Fibroblast of skin of left quadriceps (primary cell): ENCODE measurements around the gene C19orf73.
"Not testable (repeated sequence)": the region's sequence is repeated elsewhere in the genome, so short reads cannot be mapped to it uniquely, and the experiment has no call there.

Experiments
- DNase-seq, 2 experiments: peaks; one replicate each; pipeline ENCODE4 v3.0.0-alpha.2; 2013; ENCODE audit warnings: low read depth in 2 of 2

Gene C19orf73

DNA sequence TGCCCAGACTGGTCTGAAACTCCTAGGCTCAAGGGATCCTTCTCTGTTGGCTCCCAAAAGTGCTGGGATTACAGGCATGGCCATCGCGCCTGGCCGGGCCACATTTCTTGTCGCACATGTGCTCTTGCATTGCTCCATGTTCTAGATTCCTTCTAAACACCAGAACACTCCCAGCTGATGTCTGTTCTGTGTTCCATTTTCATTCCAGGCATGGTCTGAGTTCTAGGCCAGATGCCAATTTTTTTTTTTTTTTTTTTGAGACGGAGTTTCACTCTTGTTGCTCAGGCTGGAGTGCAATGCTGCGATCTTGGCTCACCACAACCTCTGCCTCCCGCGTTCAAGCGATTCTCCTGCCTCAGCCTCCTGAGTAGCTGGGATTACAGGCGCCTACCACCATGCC lies 2.9 kb upstream of the C19orf73 start:
- not testable (repeated sequence) for DNase-seq

DNA sequence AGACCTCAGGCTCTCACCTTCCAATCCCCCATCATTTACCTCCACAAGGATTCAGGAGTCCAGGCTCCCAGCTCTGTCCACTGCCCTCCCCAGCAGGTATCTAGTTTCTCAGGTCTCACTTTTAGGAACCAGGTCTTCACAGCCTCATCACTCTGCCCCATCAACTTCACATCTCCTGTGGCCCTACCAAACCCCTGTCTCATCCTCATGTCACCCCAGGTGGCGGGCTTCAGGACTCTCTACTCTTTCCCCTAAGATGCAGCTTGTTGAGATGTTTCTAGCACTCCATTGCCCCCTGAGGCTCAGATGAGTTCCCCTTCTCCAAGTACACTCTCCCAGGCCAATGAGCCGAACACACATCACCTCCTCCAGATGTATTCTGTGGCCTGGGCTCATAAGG lies 1.9 kb upstream of the C19orf73 start:
- no peak for DNase-seq

DNA sequence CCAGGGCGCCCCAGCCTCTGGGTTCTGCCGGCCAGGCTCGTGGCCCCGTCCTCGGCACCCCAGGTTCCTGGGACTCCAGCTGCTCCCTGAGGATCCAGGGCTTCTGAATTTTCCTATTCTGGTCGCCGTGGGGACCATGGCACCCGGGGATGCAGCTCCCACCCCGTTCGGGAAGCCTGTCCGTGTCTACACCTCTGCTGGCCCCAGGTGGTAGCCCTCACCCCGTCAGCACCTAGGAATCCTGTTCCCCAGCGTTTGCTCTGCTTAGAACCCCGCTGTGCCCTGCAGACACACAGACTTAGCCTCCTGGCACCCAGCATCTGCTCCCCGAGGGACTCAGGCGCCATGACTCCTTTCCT lies 1.4 kb upstream of the C19orf73 start:
- DNase-seq, result no peak

DNA sequence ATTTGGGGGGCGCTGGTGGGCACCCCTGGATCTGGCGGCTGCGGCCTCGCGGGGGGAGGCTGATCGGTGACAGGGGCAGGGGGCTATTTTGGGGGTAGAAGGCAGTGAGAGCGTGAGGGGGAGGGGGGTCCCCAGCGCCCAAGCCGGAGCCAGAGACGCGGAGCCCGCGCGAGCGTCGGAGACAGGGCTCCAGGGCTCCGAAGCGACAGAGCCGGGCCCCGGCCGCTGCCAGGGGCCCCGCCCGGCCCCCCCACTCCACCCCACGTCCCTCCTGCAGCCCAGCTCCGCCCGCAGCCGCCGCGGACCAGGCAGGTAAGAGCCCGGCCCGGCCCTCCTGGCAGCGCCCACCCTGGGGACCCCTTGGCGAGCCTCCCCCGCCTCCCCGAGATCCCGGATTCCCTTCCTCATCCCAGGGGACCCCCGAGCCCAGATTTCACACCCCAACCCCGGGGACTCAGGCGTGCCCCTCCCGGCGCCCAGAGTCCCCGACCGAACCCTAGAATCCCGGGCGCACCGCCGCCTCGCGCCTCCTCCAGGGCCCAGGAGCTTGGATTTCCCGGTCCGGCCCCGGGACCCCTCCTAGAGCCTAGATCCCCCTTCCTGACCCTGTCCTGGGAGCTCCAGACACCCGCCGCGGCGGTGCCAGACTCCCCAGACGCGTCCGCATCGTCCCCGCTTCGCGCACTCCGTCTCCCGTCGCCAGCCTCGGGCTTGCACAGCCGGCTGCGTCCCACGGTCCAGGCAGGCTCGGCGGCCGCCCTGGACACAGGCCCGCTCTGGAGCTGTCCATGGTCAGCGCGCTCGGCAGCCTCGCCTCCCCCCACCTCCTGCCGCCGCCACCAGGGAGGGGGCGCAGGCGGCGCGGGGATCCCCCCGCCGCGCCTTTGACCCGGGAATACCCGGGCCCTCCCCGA lies 725 bp upstream of the C19orf73 start, which contains the start of gene PPFIA3:
Gene PPFIA3, plus strand, starts transcription at position 134 of the 914 bp plus-strand sequence. CDS start 8,330 bp downstream, outside the sequence.
- DNase-seq, result no peak

DNA sequence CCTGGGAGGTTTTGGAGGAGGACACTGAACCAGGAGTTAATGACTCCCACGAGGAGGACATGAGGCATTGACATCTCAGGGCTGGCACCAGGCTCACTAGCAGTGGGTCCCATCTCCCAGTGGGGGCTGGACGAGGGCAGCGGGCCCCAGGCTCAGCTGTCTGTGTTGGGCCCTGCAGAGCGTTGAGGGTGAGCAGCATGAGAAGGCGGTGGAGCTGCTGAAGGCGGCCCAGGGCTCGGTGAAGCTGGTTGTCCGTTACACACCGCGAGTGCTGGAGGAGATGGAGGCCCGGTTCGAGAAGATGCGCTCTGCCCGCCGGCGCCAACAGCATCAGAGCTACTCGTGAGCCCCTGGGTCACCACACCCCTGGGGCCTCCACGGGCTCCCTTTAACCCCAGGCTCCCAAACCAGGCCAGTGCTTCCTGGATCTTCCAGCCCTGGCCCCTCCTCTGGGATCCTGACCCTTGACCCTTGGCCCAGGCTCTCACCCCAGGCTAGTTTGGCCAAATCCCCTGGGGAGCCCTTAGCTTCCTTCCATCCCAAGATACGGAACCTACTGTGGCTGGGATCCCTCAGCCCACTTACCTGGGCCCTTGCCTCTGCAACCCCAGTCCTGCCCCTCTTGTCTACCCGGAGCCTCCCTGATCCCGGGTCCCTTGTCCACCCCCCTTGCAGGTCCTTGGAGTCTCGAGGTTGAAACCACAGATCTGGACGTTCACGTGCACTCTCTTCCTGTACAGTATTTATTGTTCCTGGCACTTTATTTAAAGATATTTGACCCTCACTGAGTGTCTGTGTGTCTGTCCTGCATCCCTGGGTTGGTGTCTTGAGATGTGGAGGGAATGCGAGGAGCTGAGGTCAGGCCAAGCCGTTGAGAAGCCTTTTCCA lies 1.0 kb downstream of the C19orf73 start:
- DNase-seq, result no peak

DNA sequence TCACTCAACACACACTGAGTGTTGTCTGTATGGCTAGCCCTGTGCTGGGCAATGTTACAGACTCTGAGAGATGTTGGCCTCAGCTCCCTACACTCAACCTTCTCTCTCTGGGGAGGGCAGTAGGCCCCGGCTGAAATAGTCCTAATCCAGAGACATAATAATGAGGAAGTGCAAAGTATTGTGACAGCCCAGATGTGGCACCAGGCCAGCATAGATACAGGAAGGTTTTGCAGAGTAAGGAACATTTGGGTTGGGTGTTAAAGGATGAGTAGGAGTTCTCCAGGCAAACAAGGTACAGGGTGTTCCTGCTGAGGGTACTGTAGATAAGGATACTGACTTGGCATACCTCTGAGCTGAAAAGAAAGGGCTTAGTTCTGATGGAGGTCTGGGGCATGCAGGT lies 2.4 kb downstream of the C19orf73 start:
- no peak for DNase-seq

DNA sequence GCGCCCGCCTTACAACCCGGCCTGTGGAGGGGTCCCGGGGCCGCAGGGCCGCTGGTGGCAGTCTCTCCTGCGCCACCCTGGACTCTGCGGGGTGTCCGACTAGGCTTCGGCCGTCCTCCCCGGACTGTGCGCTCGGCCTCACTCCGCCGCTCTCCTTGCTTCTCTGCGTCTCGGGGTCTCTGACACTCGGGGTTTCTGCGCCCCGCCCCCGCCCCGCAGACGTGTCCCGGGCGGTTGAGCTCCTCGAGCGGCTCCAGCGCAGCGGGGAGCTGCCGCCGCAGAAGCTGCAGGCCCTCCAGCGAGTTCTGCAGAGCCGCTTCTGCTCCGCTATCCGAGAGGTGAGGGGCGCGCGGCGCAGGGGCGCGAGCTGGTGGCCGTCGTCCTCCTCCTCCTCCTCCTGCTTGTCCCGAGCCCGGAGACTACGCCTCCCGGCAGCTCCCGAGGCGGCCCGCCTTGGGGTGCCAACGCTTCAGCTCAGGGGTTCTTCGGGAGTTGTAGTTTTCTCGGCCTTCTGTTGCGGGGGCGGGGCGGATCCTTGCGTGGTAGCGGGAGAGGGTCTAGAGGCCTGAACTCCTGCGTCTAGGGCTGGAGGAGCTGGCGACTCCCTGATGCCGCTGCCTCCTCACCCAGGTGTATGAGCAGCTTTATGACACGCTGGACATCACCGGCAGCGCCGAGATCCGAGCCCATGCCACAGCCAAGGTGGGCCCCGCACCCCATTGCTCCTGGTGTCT lies 4.1 kb downstream of the C19orf73 start:
- no peak for DNase-seq

DNA sequence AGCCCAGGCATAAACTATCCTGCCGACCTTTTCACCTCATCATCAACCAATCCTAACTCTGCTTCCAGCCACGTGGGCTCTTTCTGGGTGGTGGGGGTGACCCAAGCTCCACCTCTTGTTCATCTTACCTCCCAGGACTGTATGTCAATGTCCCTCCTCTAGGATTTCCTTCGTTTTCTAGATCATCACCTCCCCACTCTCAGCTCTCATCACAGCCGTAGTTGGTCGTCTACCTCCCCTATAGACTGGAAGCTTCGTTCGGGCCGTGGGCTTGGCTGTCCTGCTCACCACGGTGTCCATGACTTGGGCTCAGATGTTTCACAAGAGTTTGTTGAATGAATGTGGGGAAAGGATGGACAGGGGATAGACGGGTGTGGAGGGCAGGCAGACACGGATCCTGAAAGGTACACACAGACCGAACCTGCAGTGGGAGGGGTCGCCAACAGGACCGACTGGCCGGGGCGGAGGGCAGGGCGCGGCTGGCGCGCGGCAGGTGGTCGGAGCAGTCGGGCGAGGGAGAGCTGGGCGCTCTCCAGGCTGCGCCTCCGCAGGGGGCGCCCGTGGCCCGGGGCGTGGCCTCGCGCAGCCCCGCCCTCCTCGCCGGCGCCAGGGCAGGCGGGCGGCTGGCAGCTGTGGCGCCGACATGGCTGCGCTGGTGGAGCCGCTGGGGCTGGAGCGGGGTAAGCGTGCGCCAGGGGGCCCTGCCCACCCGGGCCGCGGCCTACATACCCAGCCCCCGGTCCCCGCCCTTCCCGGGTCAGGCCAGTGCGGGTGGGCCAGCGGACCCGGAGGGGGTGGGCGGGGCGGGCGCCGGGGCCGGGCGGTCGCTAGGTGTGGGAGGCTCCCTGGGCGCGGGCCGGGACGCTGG lies 4.9 kb downstream of the C19orf73 start, which contains the start of gene LIN7B:
Gene LIN7B, plus strand, starts transcription at position 609 of the 868 bp plus-strand sequence. Its CDS starts 35 bp downstream, at position 644.
- no peak for DNase-seq

DNA sequence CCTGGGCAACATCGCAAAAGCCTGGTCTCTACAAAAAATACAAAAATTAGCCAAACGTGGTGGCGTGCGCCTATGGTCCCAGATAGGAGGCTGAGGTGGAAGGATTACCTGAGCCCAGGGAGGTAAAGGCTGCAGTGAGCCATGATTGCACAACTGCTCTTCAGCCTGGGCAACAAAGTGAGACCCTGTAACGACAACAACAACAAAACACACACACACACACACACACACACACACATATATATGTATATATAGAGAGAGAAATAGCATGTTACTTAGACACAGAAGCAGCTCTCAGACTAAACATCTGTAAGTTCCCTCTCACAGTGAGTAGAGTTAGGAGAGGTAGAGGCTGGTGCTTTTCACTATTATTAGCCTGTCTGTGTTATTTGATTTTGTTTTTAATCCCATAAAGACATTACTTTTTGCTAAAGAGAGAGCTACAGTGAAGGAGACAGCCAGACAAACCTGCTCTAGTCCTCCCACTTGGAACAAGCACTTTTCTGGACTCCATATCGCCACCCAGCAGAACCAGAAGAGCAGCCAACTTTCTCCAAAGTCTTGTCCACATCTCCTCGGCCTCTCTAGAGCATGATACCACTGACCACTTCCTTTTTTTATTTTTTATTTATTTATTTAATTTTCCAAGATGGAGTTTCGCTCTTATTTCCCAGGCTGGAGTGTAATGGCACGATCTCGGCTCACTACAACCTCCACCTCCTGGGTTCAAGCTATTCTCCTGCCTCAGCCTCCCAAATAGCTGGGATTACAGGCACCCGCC lies 7.5 kb downstream of the C19orf73 start:
- DNase-seq, result no peak

DNA sequence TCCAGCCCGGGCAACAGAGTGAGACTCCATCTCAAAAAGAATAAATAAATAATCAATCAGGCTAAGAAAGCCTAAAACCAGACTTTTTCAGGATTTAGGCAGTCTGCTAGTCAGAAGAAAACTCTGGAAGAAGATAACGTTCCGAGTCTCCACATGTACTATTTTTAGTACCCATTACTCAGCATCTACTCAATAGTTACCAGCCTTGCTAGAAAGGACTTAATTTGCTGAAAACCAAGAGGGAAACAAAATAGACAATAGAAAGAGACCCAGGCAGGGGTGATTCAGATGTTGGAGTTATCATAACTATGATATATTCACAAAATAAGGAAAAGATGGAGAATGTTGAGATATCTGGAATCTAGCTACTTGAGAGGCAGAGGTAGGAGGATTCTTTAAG lies 8.4 kb downstream of the C19orf73 start:
- no peak for DNase-seq

DNA sequence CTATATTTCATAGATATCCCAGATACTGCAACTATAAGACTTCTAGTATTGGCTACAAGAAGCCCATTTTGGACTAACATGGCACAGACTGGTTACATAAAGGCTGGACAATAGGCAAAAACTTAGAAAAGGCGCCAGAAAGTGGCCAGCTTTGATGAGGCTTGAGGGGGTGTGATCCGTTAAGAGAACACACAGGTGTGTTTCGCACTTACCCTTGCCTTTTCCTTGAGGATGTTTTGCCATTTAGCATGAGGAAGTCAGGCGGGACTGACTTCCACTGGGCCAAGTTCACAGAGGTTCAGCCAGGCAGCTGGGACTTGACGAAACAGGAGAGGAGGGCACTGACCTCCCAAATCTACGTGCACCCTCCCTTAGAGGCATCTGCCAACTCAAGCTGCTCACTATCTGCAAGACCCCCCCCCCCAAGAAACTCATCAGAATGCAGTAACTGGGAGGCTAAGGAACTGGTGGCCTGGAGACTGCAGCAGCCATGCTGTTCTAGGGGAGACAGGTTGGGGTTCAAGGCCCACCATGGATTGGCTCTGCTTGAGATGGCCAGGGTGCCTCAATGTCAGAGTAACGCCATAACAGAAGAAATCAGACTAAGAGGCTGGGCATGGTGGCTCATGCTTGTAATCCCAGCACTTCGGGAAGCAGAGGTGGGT lies 9.2 kb downstream of the C19orf73 start:
- no peak for DNase-seq

DNA sequence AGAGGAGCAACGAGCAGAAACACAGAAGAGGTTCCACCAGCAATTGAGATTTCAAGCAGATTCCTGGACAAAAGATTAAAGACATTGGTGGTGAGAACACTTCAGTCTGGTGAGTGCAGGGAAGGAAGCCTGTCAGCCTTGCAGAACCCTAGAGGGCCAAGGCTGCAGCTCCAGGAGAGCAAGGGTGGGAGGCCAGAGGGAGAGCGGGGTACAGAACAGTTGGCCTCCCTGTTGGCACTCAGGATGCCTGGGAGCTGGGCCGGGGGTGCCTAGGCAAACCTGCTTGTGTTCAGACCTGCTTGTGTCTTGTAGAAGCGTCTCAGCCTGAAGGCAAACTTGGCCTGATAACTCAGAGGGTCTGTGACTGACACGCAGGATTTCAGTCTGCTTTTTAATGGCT lies 9.9 kb downstream of the C19orf73 start:
- DNase-seq, result no peak

DNA sequence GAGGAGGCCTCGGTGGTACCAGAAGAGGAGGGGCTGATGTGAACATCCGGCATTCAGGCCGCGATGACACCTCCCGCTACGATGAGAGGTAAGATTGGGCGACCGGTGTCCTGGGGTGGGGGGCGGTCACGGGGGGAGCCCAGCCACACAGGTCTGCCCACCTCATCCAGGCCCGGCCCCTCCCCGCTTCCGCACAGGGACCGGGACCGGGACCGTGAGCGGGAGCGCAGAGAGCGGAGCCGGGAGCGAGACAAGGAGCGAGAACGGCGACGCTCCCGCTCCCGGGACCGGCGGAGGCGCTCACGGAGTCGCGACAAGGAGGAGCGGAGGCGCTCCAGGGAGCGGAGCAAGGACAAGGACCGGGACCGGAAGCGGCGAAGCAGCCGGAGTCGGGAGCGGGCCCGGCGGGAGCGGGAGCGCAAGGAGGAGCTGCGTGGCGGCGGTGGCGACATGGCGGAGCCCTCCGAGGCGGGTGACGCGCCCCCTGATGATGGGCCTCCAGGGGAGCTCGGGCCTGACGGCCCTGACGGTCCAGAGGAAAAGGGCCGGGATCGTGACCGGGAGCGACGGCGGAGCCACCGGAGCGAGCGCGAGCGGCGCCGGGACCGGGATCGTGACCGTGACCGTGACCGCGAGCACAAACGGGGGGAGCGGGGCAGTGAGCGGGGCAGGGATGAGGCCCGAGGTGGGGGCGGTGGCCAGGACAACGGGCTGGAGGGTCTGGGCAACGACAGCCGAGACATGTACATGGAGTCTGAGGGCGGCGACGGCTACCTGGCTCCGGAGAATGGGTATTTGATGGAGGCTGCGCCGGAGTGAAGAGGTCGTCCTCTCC lies 11.1 kb downstream of the C19orf73 start:
- DNase-seq, result no peak

DNA sequence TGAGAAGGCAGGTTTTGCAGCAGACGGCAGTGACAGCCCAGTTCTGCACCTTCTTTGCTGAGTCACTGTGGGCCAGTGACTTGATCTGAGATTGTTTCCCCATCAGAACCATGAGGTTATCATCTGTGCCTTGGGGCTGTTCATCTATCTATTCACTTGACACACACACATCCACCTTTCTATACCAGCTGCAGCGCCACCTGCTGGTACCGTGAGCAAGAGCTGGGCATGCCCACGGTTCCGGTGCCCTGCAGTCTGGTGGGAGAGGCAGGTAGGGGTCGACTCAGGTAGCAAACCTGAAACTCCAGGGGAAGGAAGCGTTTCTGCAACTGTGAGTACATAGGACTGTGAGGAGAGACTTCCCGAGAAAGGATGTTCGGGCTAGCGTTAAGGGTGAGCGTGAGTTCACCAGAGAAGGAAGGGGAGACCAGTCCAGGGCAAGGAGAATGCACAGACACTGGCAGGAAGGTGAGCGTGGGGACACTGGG lies 12.3 kb downstream of the C19orf73 start:
- no peak for DNase-seq

DNA sequence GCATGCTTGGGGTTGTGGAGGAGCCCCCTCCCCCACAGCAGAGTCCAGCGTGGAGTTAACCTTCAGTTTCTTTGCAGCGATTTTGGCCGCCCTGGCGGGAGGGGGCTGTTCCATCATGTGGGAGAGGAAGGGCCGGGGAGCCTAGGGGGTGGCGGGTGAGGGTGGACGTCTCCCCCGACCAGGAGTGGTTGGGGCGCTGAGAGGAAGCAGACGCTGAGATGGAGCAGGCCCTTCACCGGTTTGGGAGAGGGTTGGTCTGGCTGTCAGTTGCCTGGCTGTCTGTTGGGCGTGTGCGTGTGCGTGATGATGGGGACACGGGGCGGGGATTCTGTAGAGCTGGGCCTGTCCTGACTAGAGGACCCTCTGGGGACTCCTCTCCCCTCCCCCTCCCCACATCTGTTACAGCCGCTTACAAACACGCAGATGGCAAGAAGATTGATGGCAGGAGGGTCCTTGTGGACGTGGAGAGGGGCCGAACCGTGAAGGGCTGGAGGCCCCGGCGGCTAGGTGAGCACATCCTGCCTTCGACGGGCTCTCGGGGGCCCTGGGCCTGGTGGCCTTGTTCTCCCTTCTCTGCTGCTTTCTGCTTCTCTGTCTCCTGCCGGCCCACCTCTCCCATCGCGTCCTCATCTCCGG lies 14.6 kb downstream of the C19orf73 start:
- no peak for DNase-seq

DNA sequence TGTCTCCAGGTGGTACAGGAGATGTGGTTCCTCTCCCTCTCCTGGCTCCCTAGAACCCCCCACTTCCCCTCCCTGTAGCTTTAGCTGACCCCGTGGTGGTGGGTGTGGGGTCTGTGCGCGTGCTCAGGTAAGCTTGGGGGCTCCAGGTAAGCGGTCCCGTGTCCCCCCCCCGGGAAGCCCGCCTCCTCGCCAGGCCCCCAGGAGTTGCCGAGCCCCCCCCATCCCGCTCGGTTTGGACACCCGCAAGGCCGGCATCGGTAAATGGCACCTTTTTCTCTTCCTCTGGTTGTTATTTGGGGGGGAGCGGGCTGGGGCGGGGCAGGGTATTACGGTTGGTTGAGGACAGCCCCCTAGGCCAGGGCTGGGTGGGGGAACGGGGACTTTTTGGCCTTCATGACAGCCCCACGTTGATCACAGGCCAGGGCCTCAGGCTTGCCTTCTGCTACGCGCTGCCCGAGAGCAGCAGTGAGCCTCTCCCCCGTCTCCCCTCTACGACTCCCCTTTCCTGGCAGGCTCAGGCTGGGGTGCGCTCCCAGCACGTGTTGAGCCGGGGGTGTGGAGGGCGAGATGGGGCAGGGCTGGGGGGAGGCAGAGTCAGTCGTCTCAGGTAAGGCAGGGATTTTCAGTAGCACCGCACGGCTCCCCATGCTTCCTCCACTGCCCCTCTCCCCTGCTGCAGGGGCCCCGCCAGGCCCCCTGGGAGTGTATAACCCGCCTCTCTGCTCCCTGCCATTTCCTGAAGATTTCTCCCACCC lies 15.4 kb downstream of the C19orf73 start:
- DNase-seq, result no peak

DNA sequence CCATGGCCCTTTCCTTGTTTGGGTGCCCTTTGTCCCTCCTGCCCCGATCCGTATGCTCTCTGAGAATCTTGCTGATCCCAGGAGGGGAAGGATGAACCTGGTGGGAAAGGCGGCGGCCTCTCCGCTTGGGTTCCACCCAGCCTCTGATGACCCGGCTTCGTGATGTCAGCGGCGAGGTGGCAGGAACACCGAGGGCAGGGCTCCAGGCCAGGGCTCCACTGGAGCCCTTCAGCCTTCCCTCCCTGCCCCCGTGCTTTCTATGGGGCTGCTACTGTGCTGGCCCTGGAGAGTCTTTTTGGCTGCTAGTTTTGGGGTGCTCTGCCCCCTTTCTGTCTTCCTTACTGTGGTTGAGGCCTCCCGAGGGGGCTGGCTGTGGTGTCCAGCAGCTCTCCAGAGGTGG lies 16.6 kb downstream of the C19orf73 start:
- DNase-seq, result no peak
